NT2/D1 (cell line): ENCODE data around the gene PLA2G3.

Source experiments
- DNase-seq: peaks from one replicate; pipeline ENCODE4 v3.0.0-alpha.2; 2011; ENCODE audit warnings: low read depth, low spot score
- H3K27me3 ChIP-seq: 2 replicates; pipeline ENCODE4 v1.6.0; 2011; ENCODE audit warnings: mild to moderate bottlenecking; ENCODE audit not compliant: insufficient read length, insufficient read depth
- H3K36me3 ChIP-seq: 2 replicates; pipeline ENCODE4 v1.6.1; 2011; ENCODE audit warnings: mild to moderate bottlenecking, low read length, mixed read lengths; ENCODE audit not compliant: insufficient read depth, insufficient read length
- H3K4me1 ChIP-seq: 2 replicates; pipeline ENCODE4 v1.5.1; 2011; ENCODE audit not compliant: insufficient read depth, insufficient read length
- H3K4me3 ChIP-seq: 2 replicates; pipeline ENCODE4 v1.5.1; 2011; ENCODE audit warnings: low read depth; ENCODE audit not compliant: insufficient read length
- H3K9ac ChIP-seq: 2 replicates; pipeline ENCODE4 v1.6.0; 2011; ENCODE audit warnings: low read depth; ENCODE audit not compliant: insufficient read length
- H3K9me3 ChIP-seq: 2 replicates; pipeline ENCODE4 v1.5.1; 2011; ENCODE audit warnings: mild to moderate bottlenecking, low read length; ENCODE audit not compliant: insufficient read depth
- SUZ12 ChIP-seq: IDR thresholded peaks from 2 replicates; pipeline ENCODE4 v1.6.1; 2011; ENCODE audit not compliant: insufficient read length, insufficient read depth; ENCODE audit errors: extremely low read depth
- YY1 ChIP-seq: IDR thresholded peaks from 2 replicates; pipeline ENCODE4 v1.6.1; 2011; ENCODE audit not compliant: insufficient read length, insufficient read depth
- ZNF274 ChIP-seq: IDR thresholded peaks from 2 replicates; pipeline ENCODE4 v1.6.1; 2011; ENCODE audit warnings: mild to moderate bottlenecking, low read depth, low read length

Gene PLA2G3

GRCh38 chr22:31088233-31088986, 51.9 kb downstream of the PLA2G3 start:
- no peak for DNase-seq
- H3K4me3 ChIP-seq = no peak overlapping the region
- peaks cover 77% of the 10 kb centered on the region for H3K36me3 ChIP-seq
- H3K27me3 ChIP-seq = no peaks in the 10 kb centered on the region
- H3K9me3 ChIP-seq = no peaks in the 10 kb centered on the region
- H3K9ac ChIP-seq = no peak overlapping the region
- H3K4me1 ChIP-seq = peaks cover 10% of the 10 kb centered on the region
- TF ChIP-seq SUZ12 (no peak), ZNF274 (no peak), YY1 (no peak)

- no peak overlapping the region for H3K9ac ChIP-seq
- DNase-seq = no peak
- H3K27me3 ChIP-seq = no peaks in the 10 kb centered on the region
- H3K36me3 ChIP-seq = peaks cover 80% of the 10 kb centered on the region
- H3K4me3 ChIP-seq = no peak overlapping the region
- H3K9me3 ChIP-seq = no peaks in the 10 kb centered on the region
- H3K4me1 ChIP-seq = peaks cover 14% of the 10 kb centered on the region
- no peak for TF ChIP-seq SUZ12
- TF ChIP-seq YY1 = no peak
- TF ChIP-seq ZNF274 = no peak
Measured at GRCh38 chr22:31087744-31088215, 52.5 kb downstream of the PLA2G3 start.

GRCh38 chr22:31086703-31087330, 53.5 kb downstream of the PLA2G3 start:
- Histone ChIP-seq H3K9me3 (no peaks in the 10 kb centered on the region), H3K36me3 (peaks cover 71% of the 10 kb centered on the region), H3K4me1 (peaks cover 21% of the 10 kb centered on the region), H3K9ac (no peak overlapping the region), H3K4me3 (no peak overlapping the region), H3K27me3 (no peaks in the 10 kb centered on the region)
- TF ChIP-seq YY1 (no peak), SUZ12 (no peak), ZNF274 (no peak)
- no peak for DNase-seq

GRCh38 chr22:31085928-31086327, 54.4 kb downstream of the PLA2G3 start:
- H3K27me3 ChIP-seq = no peaks in the 10 kb centered on the region
- peaks cover 62% of the 10 kb centered on the region for H3K36me3 ChIP-seq
- H3K4me3 ChIP-seq = no peak overlapping the region
- peaks cover 23% of the 10 kb centered on the region for H3K4me1 ChIP-seq
- TF ChIP-seq SUZ12 (no peak), ZNF274 (no peak), YY1 (no peak)
- no peaks in the 10 kb centered on the region for H3K9me3 ChIP-seq
- peak overlapping the region; percentile 97 for H3K9ac ChIP-seq
- DNase-seq = no peak

- TF ChIP-seq ZNF274 = no peak
- TF ChIP-seq SUZ12 = no peak
- DNase-seq = no peak
- Histone ChIP-seq H3K9me3 (no peaks in the 10 kb centered on the region), H3K27me3 (no peaks in the 10 kb centered on the region), H3K4me3 (peak overlapping the region; percentile 81), H3K36me3 (peaks cover 58% of the 10 kb centered on the region), H3K4me1 (peaks cover 23% of the 10 kb centered on the region), H3K9ac (peak overlapping the region; percentile 97)
Measured at GRCh38 chr22:31085493-31085824, 54.8 kb downstream of the PLA2G3 start.

DNA sequence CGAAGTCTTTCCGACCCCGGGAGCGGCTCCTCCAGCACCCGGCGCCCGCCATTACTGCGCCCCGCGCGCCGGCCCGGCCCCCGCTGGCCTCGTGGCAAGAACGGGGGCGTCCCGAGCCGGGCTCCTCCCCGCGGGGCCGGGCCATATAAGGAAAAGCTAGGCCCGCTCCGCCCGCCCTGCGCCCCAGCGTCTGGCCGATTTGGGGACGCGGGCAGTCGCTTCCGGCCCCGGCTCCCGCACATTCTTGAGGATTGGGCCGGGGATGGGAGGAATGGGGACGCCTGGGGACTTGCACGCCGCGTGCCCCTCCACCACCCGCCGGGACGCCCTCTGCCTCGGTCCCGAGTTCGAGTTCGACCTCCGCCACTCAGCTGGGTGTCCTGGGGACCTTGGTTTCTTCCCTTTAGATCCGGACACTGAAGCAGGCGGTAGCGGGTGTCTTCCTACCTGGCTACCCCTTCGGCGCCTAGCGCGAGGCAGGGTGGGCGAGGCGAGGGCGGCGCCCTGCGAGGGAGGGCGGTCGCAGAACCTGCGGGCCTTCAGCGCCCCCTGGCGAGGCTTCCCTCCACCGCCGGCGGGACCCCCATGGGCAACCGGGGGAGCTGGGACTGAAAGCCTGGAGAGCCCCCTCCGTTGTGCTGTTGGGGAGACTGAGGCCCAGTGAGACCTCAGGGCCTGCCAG, 55.4 kb downstream of the PLA2G3 start:
- H3K4me3 ChIP-seq = peak overlapping the region; percentile 81
- peak; percentile 65 for DNase-seq
- H3K4me1 ChIP-seq = peaks cover 23% of the 10 kb centered on the region
- no peak for TF ChIP-seq SUZ12
- TF ChIP-seq YY1 = peak; percentile 40
- peaks cover 55% of the 10 kb centered on the region for H3K36me3 ChIP-seq
- no peaks in the 10 kb centered on the region for H3K27me3 ChIP-seq
- peak overlapping the region; percentile 97 for H3K9ac ChIP-seq
- H3K9me3 ChIP-seq = no peaks in the 10 kb centered on the region
